CD4-positive, alpha-beta T cell (primary cell): ENCODE measurements around the gene MYL3. TPM values are rescaled to one million over a fixed set of nuclear protein-coding genes. Genes with fewer than 3 reads are reported as not detected.

Source experiments
- ATAC-seq: fragments of 200-7000 bp; cut with Tn5 transposase; one replicate; pipeline ENCODE4 v1.10.0; 2022; ENCODE audit warnings: mild to moderate bottlenecking; ENCODE audit not compliant: poor library complexity
- CTCF ChIA-PET: fragments of 350-600 bp; sonication (Branson Sonifier 250); formaldehyde crosslinking; loops from one replicate; lab custom pipeline; 2021; ENCODE audit warnings: antibody characterized with exemption, inconsistent platforms; lab: Charles Lee
- POLR2A ChIA-PET: fragments of 350-600 bp; sonication (Branson Sonifier 250); formaldehyde crosslinking; loops from one replicate; lab custom pipeline; 2021; ENCODE audit warnings: antibody characterized with exemption, inconsistent platforms; lab: Charles Lee
- DNase-seq, 14 experiments: peaks; one replicate each; pipeline ENCODE4 v3.0.0-alpha.2; 2013 to 2020; ENCODE audit warnings: mixed read lengths in 2 of 14
- H3K27ac ChIP-seq, 2 donors: one replicate each; pipeline versions ENCODE4 v1.5.1 to v1.7.0; 2013; ENCODE audit warnings: low read length in 2 of 2, low read depth in 1 of 2, mild to moderate bottlenecking in 1 of 2
- H3K27me3 ChIP-seq, 2 experiments: 1 replicate in 1 of 2; 2 replicates in 1 of 2; pipeline versions ENCODE4 v1.6.1 to v1.7.0; 2013; ENCODE audit warnings: low read length in 2 of 2, control low read depth in 1 of 2, mild to moderate bottlenecking in 1 of 2, moderate library complexity in 1 of 2; ENCODE audit not compliant: insufficient read depth in 2 of 2, control insufficient read depth in 1 of 2
- H3K36me3 ChIP-seq: one replicate; pipeline ENCODE4 v1.6.1; 2013; ENCODE audit warnings: low read length, control low read depth; ENCODE audit not compliant: insufficient read depth
- H3K4me1 ChIP-seq: one replicate; pipeline ENCODE4 v1.6.1; 2013; ENCODE audit warnings: low read length, control low read depth; ENCODE audit not compliant: insufficient read depth
- H3K4me3 ChIP-seq: one replicate; pipeline ENCODE4 v1.5.1; 2013; ENCODE audit warnings: mild to moderate bottlenecking, low read length, moderate library complexity
- H3K9me3 ChIP-seq, 2 experiments: 1 replicate in 1 of 2; 2 replicates in 1 of 2; pipeline versions ENCODE4 v1.6.1 to v1.7.0; 2013; ENCODE audit warnings: low read length in 2 of 2, mild to moderate bottlenecking in 2 of 2, control low read depth in 1 of 2, moderate library complexity in 1 of 2; ENCODE audit not compliant: control insufficient read depth in 1 of 2, insufficient read depth in 1 of 2
- H3K27ac Mint-ChIP-seq: one replicate; pipeline ENCODE4 v1.8.0; 2020; ENCODE audit warnings: mixed read lengths
- H3K27me3 Mint-ChIP-seq: one replicate; pipeline ENCODE4 v1.8.0; 2021; ENCODE audit warnings: mixed read lengths
- H3K36me3 Mint-ChIP-seq: one replicate; pipeline ENCODE4 v1.8.0; 2021; ENCODE audit warnings: low read depth, mixed read lengths
- H3K4me1 Mint-ChIP-seq: one replicate; pipeline ENCODE4 v1.8.0; 2021; ENCODE audit warnings: low read depth, mixed read lengths
- H3K4me3 Mint-ChIP-seq: one replicate; pipeline ENCODE4 v1.8.0; 2020; ENCODE audit warnings: mild to moderate bottlenecking, mixed read lengths
- H3K9me3 Mint-ChIP-seq: one replicate; pipeline ENCODE4 v1.8.0; 2020; ENCODE audit warnings: mixed read lengths
- intact Hi-C, 2 experiments: fragments of 100-400 bp; cut with DNase I in 1 of 2; cut with micrococcal nuclease in 1 of 2; formaldehyde crosslinking; loops; one replicate each; pipeline versions ENCODE4 v1.15.1 to v1.9.0; 2023 to 2025; cut with DNase I, micrococcal nuclease
- total RNA-seq, 174 experiments: library from RNA in 2 of 174; stranded (reverse) in 2 of 174; gene quantifications; one replicate each; pipeline ENCODE4 v1.2.3 and lab custom pipeline; 2021 to 2026
- TF ChIP-seq, protein P1 (sequence below): fragments of 200-600 bp; IDR thresholded peaks from one replicate; pipeline ENCODE4 v1.8.0; 2022; ENCODE audit warnings: antibody characterized with exemption, mild to moderate bottlenecking

The MYL3 gene
- total RNA-seq, 2 experiments from 2014 or later = not detected

DNA sequence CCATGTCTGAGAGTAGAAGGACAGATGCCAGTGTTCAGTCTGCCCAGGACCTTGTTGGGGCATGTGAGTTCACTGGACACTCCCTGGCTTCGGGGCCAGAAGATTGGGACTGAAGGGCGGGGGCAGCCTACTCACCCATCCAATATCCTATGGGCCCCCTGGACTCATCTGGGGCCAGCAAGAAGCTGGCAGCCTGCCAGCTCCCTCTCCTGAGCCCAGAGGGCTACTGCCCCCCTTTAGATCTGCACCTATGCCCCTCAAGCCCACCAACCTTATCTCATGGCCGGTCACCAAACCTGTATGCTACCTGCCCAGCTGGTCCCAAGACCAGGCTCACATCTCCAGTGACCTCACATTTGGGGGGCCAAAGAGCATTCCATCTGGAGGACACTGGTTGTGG is 22.4 kb upstream of the MYL3 start:
- intact Hi-C loops = no loop called here
- CTCF ChIA-PET = no interaction called here
- DNase-seq (no peak), ATAC-seq (no peak)
- Mint-ChIP-seq H3K9me3 (no peaks in the 10 kb centered on the region), H3K36me3 (no peaks in the 10 kb centered on the region), H3K4me3 (peak overlapping the region; percentile 1), H3K27me3 (peaks cover 42% of the 10 kb centered on the region), H3K4me1 (peaks cover 3% of the 10 kb centered on the region), H3K27ac (no peak overlapping the region)
- H3K9me3 ChIP-seq = peaks cover 0 to 6% of the 10 kb centered on the region in 2 experiments
- TF ChIP-seq, protein P1, sequence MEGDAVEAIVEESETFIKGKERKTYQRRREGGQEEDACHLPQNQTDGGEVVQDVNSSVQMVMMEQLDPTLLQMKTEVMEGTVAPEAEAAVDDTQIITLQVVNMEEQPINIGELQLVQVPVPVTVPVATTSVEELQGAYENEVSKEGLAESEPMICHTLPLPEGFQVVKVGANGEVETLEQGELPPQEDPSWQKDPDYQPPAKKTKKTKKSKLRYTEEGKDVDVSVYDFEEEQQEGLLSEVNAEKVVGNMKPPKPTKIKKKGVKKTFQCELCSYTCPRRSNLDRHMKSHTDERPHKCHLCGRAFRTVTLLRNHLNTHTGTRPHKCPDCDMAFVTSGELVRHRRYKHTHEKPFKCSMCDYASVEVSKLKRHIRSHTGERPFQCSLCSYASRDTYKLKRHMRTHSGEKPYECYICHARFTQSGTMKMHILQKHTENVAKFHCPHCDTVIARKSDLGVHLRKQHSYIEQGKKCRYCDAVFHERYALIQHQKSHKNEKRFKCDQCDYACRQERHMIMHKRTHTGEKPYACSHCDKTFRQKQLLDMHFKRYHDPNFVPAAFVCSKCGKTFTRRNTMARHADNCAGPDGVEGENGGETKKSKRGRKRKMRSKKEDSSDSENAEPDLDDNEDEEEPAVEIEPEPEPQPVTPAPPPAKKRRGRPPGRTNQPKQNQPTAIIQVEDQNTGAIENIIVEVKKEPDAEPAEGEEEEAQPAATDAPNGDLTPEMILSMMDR = no peak
- no peak overlapping the region for H3K4me3 ChIP-seq
- no peaks in the 10 kb centered on the region for H3K36me3 ChIP-seq
- POLR2A ChIA-PET = no interaction called here
- peaks cover 21% of the 10 kb centered on the region for H3K4me1 ChIP-seq
- no peak overlapping the region for H3K27ac ChIP-seq
- H3K27me3 ChIP-seq = peaks cover 30 to 31% of the 10 kb centered on the region in 2 experiments

DNA sequence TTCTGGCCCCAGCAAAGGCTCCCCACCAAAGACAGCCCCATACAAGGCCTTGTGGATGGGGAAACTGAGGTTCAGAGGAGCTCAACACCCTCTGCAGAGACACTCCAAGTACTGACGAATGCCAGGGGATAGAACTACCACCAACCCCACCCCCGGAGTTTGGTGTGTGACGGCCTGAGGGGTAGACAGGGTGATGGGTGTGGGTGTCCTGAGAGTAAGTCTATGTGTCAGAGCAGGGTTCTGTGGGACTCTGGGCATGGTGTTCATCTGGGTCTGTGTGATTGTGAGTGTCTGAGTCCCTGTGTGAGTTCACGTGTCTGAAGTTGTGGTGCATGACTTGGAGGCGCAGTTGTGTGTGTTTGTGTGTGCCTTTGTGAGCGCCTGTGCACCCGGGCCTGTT is 21.7 kb upstream of the MYL3 start:
- intact Hi-C loops = no loop called here
- peaks cover 0 to 6% of the 10 kb centered on the region in 2 experiments for H3K9me3 ChIP-seq
- CTCF ChIA-PET = no interaction called here
- TF ChIP-seq, protein P1 = no peak
- peaks cover 30 to 33% of the 10 kb centered on the region in 2 experiments for H3K27me3 ChIP-seq
- H3K27ac ChIP-seq = no peak overlapping the region
- Mint-ChIP-seq H3K4me1 (peaks cover 6% of the 10 kb centered on the region), H3K4me3 (peak overlapping the region; percentile 59), H3K27me3 (peaks cover 44% of the 10 kb centered on the region), H3K27ac (no peak overlapping the region), H3K36me3 (no peaks in the 10 kb centered on the region), H3K9me3 (no peaks in the 10 kb centered on the region)
- POLR2A ChIA-PET = no interaction called here
- ATAC-seq (no peak), DNase-seq (no peak)
- H3K36me3 ChIP-seq = no peaks in the 10 kb centered on the region
- peaks cover 21% of the 10 kb centered on the region for H3K4me1 ChIP-seq
- no peak overlapping the region for H3K4me3 ChIP-seq

DNA sequence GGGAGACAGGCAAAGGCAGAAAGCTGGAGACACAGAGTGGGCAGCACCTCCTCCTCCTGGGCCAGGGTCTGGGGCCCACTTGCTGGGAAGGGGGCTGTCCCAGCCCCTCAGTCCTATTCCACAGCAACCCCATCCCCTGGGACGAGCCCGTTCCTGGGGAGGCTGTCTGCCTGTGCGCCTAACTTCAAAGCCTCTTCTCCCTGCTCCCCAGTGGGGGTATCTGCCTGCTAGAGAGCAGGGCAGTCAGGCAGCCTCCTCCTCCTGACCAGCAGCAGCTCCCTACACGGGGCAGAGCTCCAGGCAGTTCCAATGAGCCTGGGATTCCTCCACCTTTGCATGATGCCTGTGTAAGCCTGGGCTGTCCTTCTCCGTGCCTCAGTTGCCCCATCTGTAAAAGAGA is 21.2 kb upstream of the MYL3 start:
- Histone ChIP-seq H3K9me3 (peaks cover 0 to 6% of the 10 kb centered on the region in 2 experiments), H3K4me3 (no peak overlapping the region), H3K27ac (no peak overlapping the region), H3K36me3 (no peaks in the 10 kb centered on the region), H3K27me3 (peaks cover 30 to 34% of the 10 kb centered on the region in 2 experiments), H3K4me1 (peaks cover 21% of the 10 kb centered on the region)
- DNase-seq = no peak
- no peaks in the 10 kb centered on the region for H3K9me3 Mint-ChIP-seq
- ATAC-seq = no peak
- TF ChIP-seq, protein P1 = no peak
- peaks cover 6% of the 10 kb centered on the region for H3K4me1 Mint-ChIP-seq
- POLR2A ChIA-PET = no interaction called here
- H3K27me3 Mint-ChIP-seq = peaks cover 44% of the 10 kb centered on the region
- CTCF ChIA-PET = interaction anchor here (1.2 kb wide), 1 partner anchor 10 kb away, joined by 3 read pairs; no protein-coding TSS in a partner anchor
- intact Hi-C loops = no loop called here
- H3K4me3 Mint-ChIP-seq = peak overlapping the region; percentile 73
- no peak overlapping the region for H3K27ac Mint-ChIP-seq
- no peaks in the 10 kb centered on the region for H3K36me3 Mint-ChIP-seq
